ENCODE data around the gene KRT1.

- TF ChIP-seq ATF2 (tag by site-specific recombination; IDR thresholded peaks at IDR 0.05; ENCODE audit: low read depth) (no peak), ZNF26 (tag by site-specific recombination; IDR thresholded peaks at IDR 0.05) (no peak), ZNF140 (tag by site-specific recombination; IDR thresholded peaks at IDR 0.05) (no peak), ZNF239 (tag by site-specific recombination; IDR thresholded peaks at IDR 0.05) (no peak), PBX3 (CRISPR knock-in tag; IDR thresholded peaks at IDR 0.05) (no peak), CTCF (tag by site-specific recombination; IDR thresholded peaks at IDR 0.05) (no peak), ZNF133 (tag by site-specific recombination; IDR thresholded peaks at IDR 0.05) (no peak), ZNF677 (tag by site-specific recombination; IDR thresholded peaks at IDR 0.05) (no peak)
Observed at GRCh38 chr12:52662093-52662917, 17.9 kb downstream of the KRT1 start.
